IMR-90 (cell line): ENCODE results near the gene SERPINH1. TPM values are rescaled to one million over a fixed set of nuclear protein-coding genes. Genes with fewer than 3 reads are reported as not detected.

Experiments
- ATAC-seq: fragments of 200-7000 bp; cut with Tn5 transposase; 2 replicates; pipeline ENCODE4 v1.9.1; 2020; ENCODE audit warnings: low read depth, mild to moderate bottlenecking, moderate library complexity
- BruUV-seq: library from RNA; stranded (reverse); fragments of 400-500 nt; replicated peaks from 2 replicates; lab custom pipeline; 2021; lab: Mats Ljungman, UMichigan
- CTCF ChIA-PET: fragments of 300-600 bp; formaldehyde crosslinking; extraction: SDS; loops from one replicate; lab custom pipeline; 2021; ENCODE audit warnings: antibody characterized with exemption; lab: Yijun Ruan, JAX
- POLR2A ChIA-PET: fragments of 300-600 bp; sonication (Branson Sonifier 250); formaldehyde crosslinking; loops from one replicate; lab custom pipeline; 2022; ENCODE audit warnings: antibody characterized with exemption; ENCODE audit not compliant: unreplicated experiment; lab: Charles Lee
- DNase-seq: peaks from one replicate; pipeline ENCODE4 v3.0.0; 2013
- H2AFZ ChIP-seq: replicated peaks from 2 replicates; pipeline ENCODE3; 2013; ENCODE audit warnings: low read length, mild to moderate bottlenecking; ENCODE audit not compliant: poor library complexity
- H2AK5ac ChIP-seq: 2 replicates; pipeline ENCODE4 v1.6.1; 2013; ENCODE audit warnings: low read depth, low read length, inconsistent platforms
- H2AK9ac ChIP-seq: replicated peaks from 2 replicates; pipeline ENCODE3; 2013; ENCODE audit warnings: mild to moderate bottlenecking, low read depth, low read length, moderate library complexity; ENCODE audit not compliant: poor library complexity
- H2BK120ac ChIP-seq: 2 replicates; pipeline ENCODE4 v1.6.1; 2013; ENCODE audit warnings: low read depth, low read length, inconsistent platforms
- H2BK15ac ChIP-seq: 3 replicates; pipeline ENCODE4 v1.6.1; 2013; ENCODE audit warnings: low read depth, low read length, inconsistent platforms
- H2BK20ac ChIP-seq: 2 replicates; pipeline ENCODE4 v1.6.1; 2013; ENCODE audit warnings: low read depth, mild to moderate bottlenecking, inconsistent platforms, low read length, moderate library complexity
- H2BK5ac ChIP-seq: 2 replicates; pipeline ENCODE4 v1.6.1; 2013; ENCODE audit warnings: mild to moderate bottlenecking, low read depth, low read length, inconsistent platforms; ENCODE audit not compliant: poor library complexity, severe bottlenecking
- H3K14ac ChIP-seq: replicated peaks from 2 replicates; pipeline ENCODE4 v1.6.1; 2013; ENCODE audit warnings: low read depth, low read length, inconsistent platforms
- H3K18ac ChIP-seq: 2 replicates; pipeline ENCODE4 v1.6.1; 2013; ENCODE audit warnings: low read depth, low read length, control low read depth
- H3K23ac ChIP-seq: 2 replicates; pipeline ENCODE4 v1.6.1; 2013; ENCODE audit warnings: low read depth, low read length, inconsistent platforms
- H3K27ac ChIP-seq: 2 replicates; pipeline ENCODE4 v1.5.1; 2013; ENCODE audit warnings: mild to moderate bottlenecking, control low read depth, low read length; ENCODE audit not compliant: insufficient read depth
- H3K27me3 ChIP-seq: 2 replicates; pipeline ENCODE4 v1.6.1; 2013; ENCODE audit warnings: low read length; ENCODE audit not compliant: control insufficient read depth, insufficient read depth
- H3K36me3 ChIP-seq: 2 replicates; pipeline ENCODE4 v1.6.1; 2013; ENCODE audit warnings: low read length, mixed read lengths; ENCODE audit not compliant: control insufficient read depth, insufficient read depth
- H3K4ac ChIP-seq: 2 replicates; pipeline ENCODE4 v1.6.1; 2013; ENCODE audit warnings: low read depth, low read length, inconsistent platforms
- H3K4me1 ChIP-seq: 2 replicates; pipeline ENCODE4 v1.6.1; 2013; ENCODE audit warnings: low read length, mixed read lengths; ENCODE audit not compliant: control insufficient read depth, insufficient read depth
- H3K4me2 ChIP-seq: 2 replicates; pipeline ENCODE4 v1.6.1; 2013; ENCODE audit warnings: low read depth, mild to moderate bottlenecking, control low read depth, low read length, moderate library complexity
- H3K4me3 ChIP-seq: 2 replicates; pipeline ENCODE4 v1.5.1; 2013; ENCODE audit warnings: low read depth, mild to moderate bottlenecking, control low read depth, low read length, moderate library complexity; ENCODE audit not compliant: insufficient read depth
- H3K56ac ChIP-seq: 2 replicates; pipeline ENCODE4 v1.6.1; 2013; ENCODE audit warnings: low read length, inconsistent platforms; ENCODE audit not compliant: insufficient read depth; ENCODE audit errors: extremely low read depth
- H3K79me1 ChIP-seq, 2 experiments: 2 replicates each; pipeline ENCODE4 v1.6.1; 2013; ENCODE audit warnings: low read length in 2 of 2, inconsistent platforms in 1 of 2, low read depth in 1 of 2
- H3K9ac ChIP-seq: 2 replicates; pipeline ENCODE4 v1.6.1; 2013; ENCODE audit warnings: low read depth, low read length, control low read depth
- H3K9me1 ChIP-seq: 2 replicates; pipeline ENCODE4 v1.6.1; 2013; ENCODE audit warnings: low read length, inconsistent platforms; ENCODE audit not compliant: insufficient read depth
- H3K9me3 ChIP-seq: 2 replicates; pipeline ENCODE4 v1.6.1; 2013; ENCODE audit warnings: low read length; ENCODE audit not compliant: control insufficient read depth, insufficient read depth
- H4K20me1 ChIP-seq: 2 replicates; pipeline ENCODE4 v1.6.1; 2013; ENCODE audit warnings: low read length, inconsistent platforms; ENCODE audit not compliant: insufficient read depth
- H4K5ac ChIP-seq: 2 replicates; pipeline ENCODE4 v1.6.1; 2013; ENCODE audit warnings: mild to moderate bottlenecking, low read depth, low read length, control low read depth
- H4K8ac ChIP-seq, 2 experiments: 2 replicates each; pipeline ENCODE4 v1.6.1; 2013; ENCODE audit warnings: low read depth in 2 of 2, low read length in 2 of 2, control low read depth in 1 of 2, inconsistent platforms in 1 of 2
- H4K91ac ChIP-seq: 2 replicates; pipeline ENCODE4 v1.6.1; 2013; ENCODE audit warnings: low read depth, low read length, inconsistent platforms; ENCODE audit not compliant: insufficient read depth
- BHLHE40 ChIP-seq: fragments of 150-350 bp; IDR thresholded peaks from 2 replicates; pipeline ENCODE4 v1.6.1; 2016; ENCODE audit warnings: mild to moderate bottlenecking, low read depth, low read length
- CEBPB ChIP-seq: IDR thresholded peaks from 2 replicates; pipeline ENCODE4 v1.6.1; 2012; ENCODE audit warnings: low read depth, low read length, improper control_type of control experiment
- CHD1 ChIP-seq: IDR thresholded peaks from 2 replicates; pipeline ENCODE4 v1.6.1; 2012; ENCODE audit warnings: low read depth, low read length, improper control_type of control experiment
- FOS ChIP-seq: fragments of 150-350 bp; IDR thresholded peaks from 2 replicates; pipeline ENCODE4 v1.6.1; 2016; ENCODE audit warnings: low read depth, low read length
- MAFK ChIP-seq: IDR thresholded peaks from 2 replicates; pipeline ENCODE4 v1.6.1; 2012; ENCODE audit warnings: low read depth, low read length, improper control_type of control experiment
- MAZ ChIP-seq: IDR thresholded peaks from 2 replicates; pipeline ENCODE4 v1.6.1; 2012; ENCODE audit warnings: low read depth, mild to moderate bottlenecking, low read length, improper control_type of control experiment, moderate library complexity, borderline replicate concordance
- MXI1 ChIP-seq: IDR thresholded peaks from 2 replicates; pipeline ENCODE4 v1.6.1; 2012; ENCODE audit warnings: low read depth, mild to moderate bottlenecking, low read length, moderate library complexity, borderline replicate concordance
- NFE2L2 ChIP-seq: fragments of 150-350 bp; IDR thresholded peaks from 2 replicates; pipeline ENCODE4 v1.6.1; 2016; ENCODE audit warnings: low read depth, mild to moderate bottlenecking, low read length
- POLR2A ChIP-seq: IDR thresholded peaks from 2 replicates; pipeline ENCODE4 v1.6.1; 2012; ENCODE audit warnings: mild to moderate bottlenecking, low read depth, low read length
- RAD21 ChIP-seq: IDR thresholded peaks from 2 replicates; pipeline ENCODE4 v1.6.1; 2012; ENCODE audit warnings: low read length, improper control_type of control experiment
- RCOR1 ChIP-seq: IDR thresholded peaks from 2 replicates; pipeline ENCODE4 v1.6.1; 2012; ENCODE audit warnings: mild to moderate bottlenecking, low read length, improper control_type of control experiment; ENCODE audit not compliant: insufficient replicate concordance
- RFX5 ChIP-seq: IDR thresholded peaks from 2 replicates; pipeline ENCODE4 v1.8.0; 2012; ENCODE audit warnings: low read depth, mild to moderate bottlenecking, low read length, moderate library complexity
- SMC3 ChIP-seq: fragments of 150-350 bp; IDR thresholded peaks from 2 replicates; pipeline ENCODE4 v1.6.1; 2016; ENCODE audit warnings: low read depth, mild to moderate bottlenecking, antibody characterized with exemption, low read length, moderate library complexity
- USF2 ChIP-seq: fragments of 150-350 bp; IDR thresholded peaks from 2 replicates; pipeline ENCODE4 v1.6.1; 2017; ENCODE audit warnings: mild to moderate bottlenecking, antibody characterized with exemption, low read length, low read depth
- WGBS, 2 experiments: methylation state at CpG; one replicate each; pipeline versions ENCODE4 v1.1.5 to v1.1.7; 2013; ENCODE audit warnings: missing lambda C conversion rate in 2 of 2; ENCODE audit not compliant: insufficient read length in 1 of 2; ENCODE audit errors: extremely low coverage in 2 of 2; 5-methylcytosine and 5-hydroxymethylcytosine counted together
- dilution Hi-C: fragments of 300-500 bp; cut with HindIII; formaldehyde crosslinking; loops from one replicate; pipeline ENCODE4 v1.14.3; 2018; ENCODE audit warnings: low sequenced_read_pairs; ENCODE audit not compliant: unreplicated experiment
- in situ Hi-C: fragments of 300-500 bp; cut with MboI; formaldehyde crosslinking; loops from 3 replicates; pipeline ENCODE4 v1.14.3; 2019; ENCODE audit warnings: low sequenced_read_pairs, inconsistent platforms, mixed read lengths
- intact Hi-C: fragments of 100-400 bp; cut with micrococcal nuclease; formaldehyde crosslinking; loops from 2 replicates; pipeline ENCODE4 v1.10.0; 2022
- polyA plus RNA-seq, 3 experiments: library from polyadenylated mRNA; depleted of rRNA; stranded (reverse); fragments of >200 nt; gene quantifications; 2 replicates each; pipeline ENCODE4 v1.2.3, GENCODE V29; 2012; ENCODE audit warnings: low replicate concordance in 1 of 3
- total RNA-seq: library from RNA; depleted of rRNA; stranded (reverse); fragments of >200 nt; gene quantifications from 2 replicates; pipeline ENCODE4 v1.2.3, GENCODE V29; 2012
- TF ChIP-seq, protein P1 (sequence below): fragments of 150-350 bp; IDR thresholded peaks from 2 replicates; pipeline ENCODE4 v1.6.1; 2016; ENCODE audit warnings: low read depth, mild to moderate bottlenecking, low read length, moderate library complexity, borderline replicate concordance
- TF ChIP-seq, protein P2 (sequence below): conservative IDR thresholded peaks from 2 replicates; pipeline ENCODE4 v1.5.1; 2012; ENCODE audit warnings: mild to moderate bottlenecking, low read depth, low read length, improper control_type of control experiment

Gene SERPINH1
- total and polyA plus RNA-seq, 2 of the 4 experiments (the other 2 are of a cell fraction) = 841 to 1,857 TPM

GRCh38 chr11:75585293-75585670 is 23.2 kb downstream of the SERPINH1 start:
- H3K27me3 ChIP-seq = no peaks in the 10 kb centered on the region
- POLR2A ChIA-PET = no interaction called here
- H4K20me1 ChIP-seq = no peaks in the 10 kb centered on the region
- no peak overlapping the region for H2BK20ac ChIP-seq
- TF ChIP-seq CEBPB (no peak), USF2 (no peak), BHLHE40 (no peak), RCOR1 (no peak), NFE2L2 (no peak), MAFK (no peak), MXI1 (no peak), FOS (no peak), RAD21 (no peak), CHD1 (no peak), SMC3 (no peak), MAZ (no peak), POLR2A (no peak), RFX5 (no peak)
- TF ChIP-seq, protein P1, sequence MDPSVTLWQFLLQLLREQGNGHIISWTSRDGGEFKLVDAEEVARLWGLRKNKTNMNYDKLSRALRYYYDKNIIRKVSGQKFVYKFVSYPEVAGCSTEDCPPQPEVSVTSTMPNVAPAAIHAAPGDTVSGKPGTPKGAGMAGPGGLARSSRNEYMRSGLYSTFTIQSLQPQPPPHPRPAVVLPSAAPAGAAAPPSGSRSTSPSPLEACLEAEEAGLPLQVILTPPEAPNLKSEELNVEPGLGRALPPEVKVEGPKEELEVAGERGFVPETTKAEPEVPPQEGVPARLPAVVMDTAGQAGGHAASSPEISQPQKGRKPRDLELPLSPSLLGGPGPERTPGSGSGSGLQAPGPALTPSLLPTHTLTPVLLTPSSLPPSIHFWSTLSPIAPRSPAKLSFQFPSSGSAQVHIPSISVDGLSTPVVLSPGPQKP = no peak
- TF ChIP-seq, protein P2, sequence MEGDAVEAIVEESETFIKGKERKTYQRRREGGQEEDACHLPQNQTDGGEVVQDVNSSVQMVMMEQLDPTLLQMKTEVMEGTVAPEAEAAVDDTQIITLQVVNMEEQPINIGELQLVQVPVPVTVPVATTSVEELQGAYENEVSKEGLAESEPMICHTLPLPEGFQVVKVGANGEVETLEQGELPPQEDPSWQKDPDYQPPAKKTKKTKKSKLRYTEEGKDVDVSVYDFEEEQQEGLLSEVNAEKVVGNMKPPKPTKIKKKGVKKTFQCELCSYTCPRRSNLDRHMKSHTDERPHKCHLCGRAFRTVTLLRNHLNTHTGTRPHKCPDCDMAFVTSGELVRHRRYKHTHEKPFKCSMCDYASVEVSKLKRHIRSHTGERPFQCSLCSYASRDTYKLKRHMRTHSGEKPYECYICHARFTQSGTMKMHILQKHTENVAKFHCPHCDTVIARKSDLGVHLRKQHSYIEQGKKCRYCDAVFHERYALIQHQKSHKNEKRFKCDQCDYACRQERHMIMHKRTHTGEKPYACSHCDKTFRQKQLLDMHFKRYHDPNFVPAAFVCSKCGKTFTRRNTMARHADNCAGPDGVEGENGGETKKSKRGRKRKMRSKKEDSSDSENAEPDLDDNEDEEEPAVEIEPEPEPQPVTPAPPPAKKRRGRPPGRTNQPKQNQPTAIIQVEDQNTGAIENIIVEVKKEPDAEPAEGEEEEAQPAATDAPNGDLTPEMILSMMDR = no peak
- no peak overlapping the region for H2AFZ ChIP-seq
- no peak overlapping the region for H3K4me2 ChIP-seq
- CTCF ChIA-PET = no interaction called here
- H3K4ac ChIP-seq = no peak overlapping the region
- dilution Hi-C loops = no loop called here
- H3K4me3 ChIP-seq = no peak overlapping the region
- ATAC-seq (no peak), DNase-seq (no peak)
- no peak overlapping the region for H2BK120ac ChIP-seq
- H2BK15ac ChIP-seq = no peak overlapping the region
- H4K8ac ChIP-seq = no peak overlapping the region
- no peak overlapping the region for H3K27ac ChIP-seq
- no peak overlapping the region for H2BK5ac ChIP-seq
- peaks cover 4 to 19% of the 10 kb centered on the region in 2 experiments; a peak in 3 of 4 replicates for H3K79me1 ChIP-seq
- no peak overlapping the region for H4K5ac ChIP-seq
- no peaks in the 10 kb centered on the region for H3K9me3 ChIP-seq
- peaks cover 10% of the 10 kb centered on the region for H3K9me1 ChIP-seq
- H4K91ac ChIP-seq = no peak overlapping the region
- no peak overlapping the region for H3K23ac ChIP-seq
- H3K9ac ChIP-seq = no peak overlapping the region
- 97% methylated on average over 8 of the region's 8 CpGs; no CpG with 5 or more reads in 1 of the 2 experiments for WGBS, 2 experiments
- no peak overlapping the region for H2AK5ac ChIP-seq
- no peaks in the 10 kb centered on the region for H3K36me3 ChIP-seq
- H2AK9ac ChIP-seq = no peak overlapping the region
- H3K4me1 ChIP-seq = peaks cover 8% of the 10 kb centered on the region
- BruUV-seq = no TSS peak
- no peak overlapping the region for H3K14ac ChIP-seq
- no peak overlapping the region for H3K56ac ChIP-seq
- no peak overlapping the region for H3K18ac ChIP-seq
- intact Hi-C loops = no loop called here
- in situ Hi-C loops = no loop called here
